C4-2B (cell line): ENCODE measurements around the gene ALDH1A3.

Experiments used
- H3K27ac ChIP-seq: fragments of 450-650 bp; 2 replicates; pipeline ENCODE4 v1.5.1; 2017
- ZFX ChIP-seq: fragments of 450-650 bp; IDR thresholded peaks from 2 replicates; pipeline ENCODE4 v1.6.1; 2017
- TF ChIP-seq, protein P1 (sequence below): fragments of 450-650 bp; conservative IDR thresholded peaks from 2 replicates; pipeline ENCODE4 v1.5.1; 2017; ENCODE audit warnings: mild to moderate bottlenecking

Gene ALDH1A3

DNA sequence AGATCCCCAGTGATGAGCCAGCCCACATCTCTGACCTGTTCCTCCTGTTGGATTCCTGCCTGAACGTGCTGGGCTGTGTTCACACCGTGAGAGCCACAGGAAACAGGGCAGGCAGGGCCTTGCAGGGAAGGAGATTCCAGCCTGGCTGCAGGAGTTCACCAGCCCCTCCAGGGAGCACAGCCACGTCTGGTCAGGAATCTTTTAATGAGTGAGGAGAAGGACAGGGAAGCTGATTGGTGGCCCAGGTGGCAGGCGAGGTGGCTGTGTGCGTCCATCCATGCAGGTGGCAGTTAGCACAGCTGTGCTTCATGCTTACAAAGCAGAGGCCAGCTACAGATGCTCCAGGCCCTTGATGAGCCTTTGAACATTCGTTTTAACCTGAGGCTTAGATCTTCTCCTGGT is 50.0 kb downstream of the ALDH1A3 start:
- no peak for TF ChIP-seq ZFX
- peak overlapping the region; percentile 56 for H3K27ac ChIP-seq

DNA sequence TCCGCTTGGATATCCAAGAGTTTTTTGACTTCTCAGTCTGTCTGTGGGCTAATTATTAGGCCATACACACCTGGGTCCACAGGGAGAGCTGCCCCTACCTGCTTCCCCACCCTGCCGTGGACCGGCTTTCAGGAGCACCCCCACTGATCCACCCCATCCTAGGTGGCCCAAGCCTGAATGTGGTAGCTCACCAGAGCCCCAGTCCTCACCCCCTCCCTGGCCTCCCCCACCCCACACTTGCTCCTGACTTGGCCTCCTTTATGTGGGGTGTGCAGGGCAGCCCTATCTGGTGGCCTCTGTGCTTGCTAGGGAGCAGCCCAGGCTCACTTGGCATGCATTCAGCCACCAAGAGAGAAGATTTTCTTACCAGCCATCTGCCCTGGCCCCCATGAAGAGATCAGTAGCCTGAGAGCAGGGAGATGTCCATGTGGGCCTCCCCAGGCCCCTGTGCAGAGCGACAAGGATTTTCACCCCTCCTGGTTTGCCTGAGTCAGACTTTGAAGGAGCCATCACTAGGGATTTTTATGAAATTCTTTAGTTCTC is 50.7 kb downstream of the ALDH1A3 start:
- H3K27ac ChIP-seq = peak overlapping the region; percentile 56
- TF ChIP-seq ZFX = no peak
- TF ChIP-seq, protein P1, sequence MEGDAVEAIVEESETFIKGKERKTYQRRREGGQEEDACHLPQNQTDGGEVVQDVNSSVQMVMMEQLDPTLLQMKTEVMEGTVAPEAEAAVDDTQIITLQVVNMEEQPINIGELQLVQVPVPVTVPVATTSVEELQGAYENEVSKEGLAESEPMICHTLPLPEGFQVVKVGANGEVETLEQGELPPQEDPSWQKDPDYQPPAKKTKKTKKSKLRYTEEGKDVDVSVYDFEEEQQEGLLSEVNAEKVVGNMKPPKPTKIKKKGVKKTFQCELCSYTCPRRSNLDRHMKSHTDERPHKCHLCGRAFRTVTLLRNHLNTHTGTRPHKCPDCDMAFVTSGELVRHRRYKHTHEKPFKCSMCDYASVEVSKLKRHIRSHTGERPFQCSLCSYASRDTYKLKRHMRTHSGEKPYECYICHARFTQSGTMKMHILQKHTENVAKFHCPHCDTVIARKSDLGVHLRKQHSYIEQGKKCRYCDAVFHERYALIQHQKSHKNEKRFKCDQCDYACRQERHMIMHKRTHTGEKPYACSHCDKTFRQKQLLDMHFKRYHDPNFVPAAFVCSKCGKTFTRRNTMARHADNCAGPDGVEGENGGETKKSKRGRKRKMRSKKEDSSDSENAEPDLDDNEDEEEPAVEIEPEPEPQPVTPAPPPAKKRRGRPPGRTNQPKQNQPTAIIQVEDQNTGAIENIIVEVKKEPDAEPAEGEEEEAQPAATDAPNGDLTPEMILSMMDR = no peak

- TF ChIP-seq, protein P1 = no peak
- H3K27ac ChIP-seq = no peak overlapping the region
Measured at GRCh38 chr15:100931143-100931890, 51.7 kb downstream of the ALDH1A3 start.

DNA sequence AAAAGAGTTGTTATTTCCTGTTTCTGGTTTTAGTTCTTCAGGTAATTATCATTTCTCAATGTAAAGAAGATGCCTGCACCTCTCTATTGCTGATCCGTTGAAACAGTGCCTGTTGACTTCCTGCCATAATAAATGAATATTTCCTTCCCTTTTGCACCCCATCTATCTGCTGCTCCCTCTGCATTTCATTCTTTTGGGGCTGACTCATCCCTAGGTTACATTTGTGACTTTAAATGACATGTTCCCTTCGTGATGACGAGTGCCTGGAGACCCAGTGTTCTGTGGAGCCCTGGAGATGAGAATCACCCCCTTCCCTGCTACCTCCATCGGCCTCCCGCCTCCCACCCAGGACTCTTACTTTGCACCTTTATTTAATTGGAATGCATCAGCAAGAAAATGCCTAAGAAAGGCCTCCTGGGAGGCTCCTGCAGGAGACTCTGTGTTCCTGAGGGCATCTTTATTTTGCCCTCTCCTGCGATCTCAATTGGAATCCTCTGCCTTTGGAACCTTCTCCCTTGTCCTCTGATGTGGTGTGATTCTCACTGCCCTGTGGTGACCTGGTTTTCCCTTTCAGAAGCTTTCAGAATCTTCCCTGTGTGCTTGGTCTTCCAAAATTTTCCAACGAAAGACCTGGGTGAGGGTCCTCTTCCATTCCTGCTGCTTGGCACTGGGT is 53.2 kb downstream of the ALDH1A3 start:
- TF ChIP-seq, protein P1 = no peak
- TF ChIP-seq ZFX = no peak
- H3K27ac ChIP-seq = no peak overlapping the region

DNA sequence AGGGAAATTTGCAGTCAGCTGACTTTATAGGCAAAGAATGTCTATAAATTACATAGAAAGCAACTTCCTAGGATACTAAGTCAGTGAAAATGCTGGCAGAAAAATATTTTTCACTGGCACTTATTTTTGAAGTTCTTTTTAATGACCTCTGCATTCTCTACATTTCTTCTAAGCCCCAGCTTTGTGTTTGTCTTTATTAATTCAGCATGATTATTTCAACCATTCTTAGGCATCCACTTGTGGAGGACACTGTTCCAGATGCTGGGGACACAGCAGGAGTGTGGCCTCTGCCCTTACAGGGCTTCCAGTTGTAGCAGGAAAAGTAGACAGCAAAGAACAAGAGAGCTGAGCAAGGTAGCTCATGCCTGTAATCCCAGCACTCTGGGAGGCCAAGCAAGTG is 54.5 kb downstream of the ALDH1A3 start:
- no peak overlapping the region for H3K27ac ChIP-seq

DNA sequence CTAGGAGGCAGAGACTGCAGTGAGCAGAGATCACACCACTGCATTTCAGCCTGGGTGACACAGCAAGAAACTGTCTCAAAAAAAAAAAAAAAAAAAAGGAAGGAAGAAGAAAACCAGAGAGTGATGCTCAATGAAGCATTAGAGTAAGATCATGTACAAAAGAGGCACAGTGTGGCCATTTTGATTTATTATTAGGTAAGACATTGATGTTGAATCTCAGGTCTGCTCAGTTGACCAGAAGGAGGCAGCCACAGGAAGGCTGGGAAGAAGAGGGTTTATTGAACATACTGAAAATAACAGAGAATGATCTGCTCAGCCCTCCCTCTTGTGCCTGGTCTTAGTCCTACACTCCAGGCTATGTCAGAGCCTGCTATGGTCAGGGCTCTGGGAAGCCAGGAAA is 55.1 kb downstream of the ALDH1A3 start:
- no peak overlapping the region for H3K27ac ChIP-seq
- TF ChIP-seq, protein P1 = no peak; the same call in 1 of the 2 replicates
- TF ChIP-seq ZFX = no peak

More for the DNA sequence above, 54.5 kb downstream of the ALDH1A3 start:
- TF ChIP-seq, protein P1 = no peak
- TF ChIP-seq ZFX = no peak

DNA sequence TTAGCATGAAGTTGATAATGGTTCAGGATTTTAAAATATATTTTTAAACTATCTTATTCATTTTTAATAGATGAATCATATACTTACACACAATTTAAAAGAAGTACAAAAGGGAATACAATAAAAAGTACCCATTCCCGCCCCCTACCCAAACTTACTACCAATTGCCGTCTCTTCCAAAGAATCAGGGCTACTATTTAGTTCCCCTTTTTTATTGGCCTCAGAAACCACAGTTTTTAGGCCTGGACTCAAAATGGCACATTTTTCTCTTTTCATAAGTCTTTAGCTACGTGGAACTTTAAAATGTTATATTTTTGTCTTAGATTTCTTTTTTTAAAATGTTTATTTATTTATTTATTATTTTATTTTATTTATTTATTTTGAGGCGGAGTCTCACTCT is 57.5 kb downstream of the ALDH1A3 start:
- no peak overlapping the region for H3K27ac ChIP-seq
- TF ChIP-seq, protein P1 = no peak
- TF ChIP-seq ZFX = no peak
